WTC11 (cell line): ENCODE results near the gene KRTAP21-1. TPM values are rescaled to one million over a fixed set of nuclear protein-coding genes. Genes with fewer than 3 reads are reported as not detected.

Source experiments
- ATAC-seq: fragments of 200-7000 bp; cut with Tn5 transposase; 2 replicates; pipeline ENCODE4 v1.10.0; 2021; ENCODE audit warnings: mild to moderate bottlenecking, moderate library complexity
- CTCF ChIA-PET: fragments of 300-600 bp; sonication (Branson Sonifier 250); formaldehyde crosslinking; loops from one replicate; lab custom pipeline; 2021; ENCODE audit warnings: antibody characterized with exemption; lab: Charles Lee
- POLR2A ChIA-PET: fragments of 350-600 bp; sonication (Branson Sonifier 250); formaldehyde crosslinking; loops from one replicate; lab custom pipeline; 2021; ENCODE audit warnings: antibody characterized with exemption; lab: Charles Lee
- DNase-seq: peaks from one replicate; pipeline ENCODE4 v3.0.0; 2021; ENCODE audit warnings: low spot score
- H3K27ac Mint-ChIP-seq: 2 replicates; pipeline ENCODE4 v1.8.0; 2021; ENCODE audit warnings: mixed read lengths
- H3K27me3 Mint-ChIP-seq: 2 replicates; pipeline ENCODE4 v1.8.0; 2021; ENCODE audit warnings: low read depth, mild to moderate bottlenecking, moderate library complexity, mixed read lengths
- H3K36me3 Mint-ChIP-seq: 2 replicates; pipeline ENCODE4 v1.8.0; 2021; ENCODE audit warnings: mixed read lengths
- H3K4me1 Mint-ChIP-seq: 2 replicates; pipeline ENCODE4 v1.8.0; 2022; ENCODE audit warnings: mixed read lengths
- H3K4me3 Mint-ChIP-seq: 2 replicates; pipeline ENCODE4 v1.8.0; 2021; ENCODE audit warnings: mild to moderate bottlenecking, moderate library complexity, mixed read lengths
- H3K9me3 Mint-ChIP-seq: 2 replicates; pipeline ENCODE4 v1.8.0; 2021; ENCODE audit warnings: mixed read lengths
- ATF1 ChIP-seq: sonication (generic); formaldehyde crosslinking; IDR thresholded peaks from 2 replicates; pipeline ENCODE4 v1.8.1; 2023; ENCODE audit warnings: mild to moderate bottlenecking, moderate library complexity, missing genetic modification reagents
- CREB1 ChIP-seq: sonication (generic); formaldehyde crosslinking; IDR thresholded peaks from 2 replicates; pipeline ENCODE4 v1.8.0; 2023; ENCODE audit warnings: mild to moderate bottlenecking, missing genetic modification reagents
- ESRRA ChIP-seq: sonication (generic); formaldehyde crosslinking; IDR thresholded peaks from 2 replicates; pipeline ENCODE4 v1.8.1; 2022; ENCODE audit warnings: mild to moderate bottlenecking, missing genetic modification reagents, borderline replicate concordance
- FOXP1 ChIP-seq: sonication (generic); formaldehyde crosslinking; IDR thresholded peaks from 2 replicates; pipeline ENCODE4 v1.8.0; 2022; ENCODE audit warnings: missing genetic modification reagents, mild to moderate bottlenecking, moderate library complexity, borderline replicate concordance
- GRHL2 ChIP-seq: fragments of 250-450 bp; sonication (Bioruptor Pico); IDR thresholded peaks from 2 replicates; pipeline ENCODE4 v1.8.0; 2022; ENCODE audit warnings: mild to moderate bottlenecking, moderate library complexity; ENCODE audit not compliant: insufficient replicate concordance, severe bottlenecking
- JUN ChIP-seq: sonication (generic); formaldehyde crosslinking; IDR thresholded peaks from 2 replicates; pipeline ENCODE4 v1.8.0; 2023; ENCODE audit warnings: mild to moderate bottlenecking, missing genetic modification reagents
- KAT7 ChIP-seq: sonication (generic); formaldehyde crosslinking; IDR thresholded peaks from 2 replicates; pipeline ENCODE4 v1.8.1; 2023; ENCODE audit warnings: missing genetic modification reagents, mild to moderate bottlenecking, borderline replicate concordance
- MXD4 ChIP-seq: fragments of 250-450 bp; sonication (Bioruptor Pico); IDR thresholded peaks from 2 replicates; pipeline ENCODE4 v1.8.0; 2021; ENCODE audit warnings: mild to moderate bottlenecking, moderate library complexity, borderline replicate concordance
- NFYB ChIP-seq: sonication (generic); formaldehyde crosslinking; conservative IDR thresholded peaks from 2 replicates; pipeline ENCODE4 v1.8.0; 2022; ENCODE audit warnings: low read depth, missing genetic modification reagents
- OVOL2 ChIP-seq: fragments of 250-450 bp; sonication (Bioruptor Pico); IDR thresholded peaks from 2 replicates; pipeline ENCODE4 v1.9.0; 2021; ENCODE audit warnings: mild to moderate bottlenecking, borderline replicate concordance
- SOX15 ChIP-seq: fragments of 250-450 bp; sonication (Bioruptor Pico); IDR thresholded peaks from 2 replicates; pipeline ENCODE4 v1.9.0; 2021; ENCODE audit warnings: mild to moderate bottlenecking
- SP1 ChIP-seq: sonication (generic); formaldehyde crosslinking; conservative IDR thresholded peaks from 2 replicates; pipeline ENCODE4 v1.8.1; 2022; ENCODE audit warnings: missing genetic modification reagents
- TCF7 ChIP-seq: sonication (generic); formaldehyde crosslinking; IDR thresholded peaks from 2 replicates; pipeline ENCODE4 v1.8.0; 2022; ENCODE audit warnings: mild to moderate bottlenecking, low read depth, missing genetic modification reagents, moderate library complexity
- TEAD4 ChIP-seq: sonication (generic); formaldehyde crosslinking; IDR thresholded peaks from 2 replicates; pipeline ENCODE4 v1.8.0; 2022; ENCODE audit warnings: mild to moderate bottlenecking, missing genetic modification reagents
- ZNF219 ChIP-seq: sonication (generic); formaldehyde crosslinking; IDR thresholded peaks from 2 replicates; pipeline ENCODE4 v1.8.0; 2023; ENCODE audit warnings: missing genetic modification reagents, mild to moderate bottlenecking, borderline replicate concordance
- ZNF317 ChIP-seq: sonication (generic); formaldehyde crosslinking; IDR thresholded peaks from 2 replicates; pipeline ENCODE4 v1.8.1; 2023; ENCODE audit warnings: low read depth, mild to moderate bottlenecking, moderate library complexity, missing genetic modification reagents, borderline replicate concordance
- ZNF396 ChIP-seq: fragments of 250-450 bp; sonication (Bioruptor Pico); IDR thresholded peaks from 2 replicates; pipeline ENCODE4 v1.8.0; 2021; ENCODE audit warnings: mild to moderate bottlenecking, moderate library complexity, borderline replicate concordance
- total RNA-seq: library from RNA; stranded (reverse); gene quantifications from 3 replicates; pipeline ENCODE4 v1.2.3, GENCODE V29; 2021
- TF ChIP-seq, protein P1 (sequence below): fragments of 250-450 bp; sonication (Bioruptor Pico); conservative IDR thresholded peaks from 2 replicates; pipeline ENCODE4 v1.9.0; 2021; ENCODE audit warnings: mild to moderate bottlenecking
- TF ChIP-seq, protein P2 (sequence below): sonication (generic); formaldehyde crosslinking; IDR thresholded peaks from 2 replicates; pipeline ENCODE4 v1.8.1; 2023; ENCODE audit warnings: mild to moderate bottlenecking, missing genetic modification reagents, borderline replicate concordance
- TF ChIP-seq, protein P3 (sequence below): sonication (generic); formaldehyde crosslinking; IDR thresholded peaks from 2 replicates; pipeline ENCODE4 v1.8.1; 2023; ENCODE audit warnings: mild to moderate bottlenecking, missing genetic modification reagents
- TF ChIP-seq, protein P4 (sequence below): fragments of 250-450 bp; sonication (Bioruptor Pico); IDR thresholded peaks from 2 replicates; pipeline ENCODE4 v2.1.2; 2022; ENCODE audit warnings: mild to moderate bottlenecking, moderate library complexity
- TF ChIP-seq, protein P5 (sequence below): sonication (generic); formaldehyde crosslinking; conservative IDR thresholded peaks from 2 replicates; pipeline ENCODE4 v1.8.1; 2022; ENCODE audit warnings: mild to moderate bottlenecking, missing genetic modification reagents
- TF ChIP-seq, protein P6 (sequence below): sonication (generic); formaldehyde crosslinking; IDR thresholded peaks from 2 replicates; pipeline ENCODE4 v1.8.1; 2022; ENCODE audit warnings: mild to moderate bottlenecking, moderate library complexity, missing genetic modification reagents
- TF ChIP-seq, protein P7 (sequence below): sonication (generic); formaldehyde crosslinking; IDR thresholded peaks from 2 replicates; pipeline ENCODE4 v1.8.1; 2023; ENCODE audit warnings: mild to moderate bottlenecking, missing genetic modification reagents, moderate library complexity

KRTAP21-1 gene
- total RNA-seq, 1 experiment from 2014 or later, result not detected

DNA sequence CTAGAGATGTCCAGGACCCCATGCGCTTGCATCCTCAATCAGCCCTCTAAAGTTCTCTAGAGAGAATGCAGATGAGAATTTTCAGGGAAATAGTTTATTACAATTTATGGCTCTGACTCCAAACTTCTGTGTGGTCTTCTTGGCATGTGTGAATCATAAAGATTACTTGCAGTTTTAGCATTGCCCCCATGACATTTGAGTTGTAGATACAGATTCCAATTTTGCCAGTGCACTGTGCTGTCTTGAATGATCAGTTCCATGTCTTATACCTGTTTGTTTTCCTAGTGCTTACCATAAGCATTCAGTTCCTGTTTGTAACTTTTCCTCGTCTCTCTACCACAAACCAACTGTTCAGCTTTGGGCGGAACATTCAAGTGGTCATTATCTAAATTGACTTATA lies 41.5 kb downstream of the KRTAP21-1 start (continued):
- TF ChIP-seq MXD4 (no peak), FOXP1 (CRISPR knock-in tag) (no peak), GRHL2 (CRISPR knock-in tag) (no peak), ZNF396 (no peak), KAT7 (no peak), TEAD4 (CRISPR knock-in tag) (no peak), ESRRA (CRISPR knock-in tag) (no peak), ZNF317 (no peak)
- TF ChIP-seq, protein P1, sequence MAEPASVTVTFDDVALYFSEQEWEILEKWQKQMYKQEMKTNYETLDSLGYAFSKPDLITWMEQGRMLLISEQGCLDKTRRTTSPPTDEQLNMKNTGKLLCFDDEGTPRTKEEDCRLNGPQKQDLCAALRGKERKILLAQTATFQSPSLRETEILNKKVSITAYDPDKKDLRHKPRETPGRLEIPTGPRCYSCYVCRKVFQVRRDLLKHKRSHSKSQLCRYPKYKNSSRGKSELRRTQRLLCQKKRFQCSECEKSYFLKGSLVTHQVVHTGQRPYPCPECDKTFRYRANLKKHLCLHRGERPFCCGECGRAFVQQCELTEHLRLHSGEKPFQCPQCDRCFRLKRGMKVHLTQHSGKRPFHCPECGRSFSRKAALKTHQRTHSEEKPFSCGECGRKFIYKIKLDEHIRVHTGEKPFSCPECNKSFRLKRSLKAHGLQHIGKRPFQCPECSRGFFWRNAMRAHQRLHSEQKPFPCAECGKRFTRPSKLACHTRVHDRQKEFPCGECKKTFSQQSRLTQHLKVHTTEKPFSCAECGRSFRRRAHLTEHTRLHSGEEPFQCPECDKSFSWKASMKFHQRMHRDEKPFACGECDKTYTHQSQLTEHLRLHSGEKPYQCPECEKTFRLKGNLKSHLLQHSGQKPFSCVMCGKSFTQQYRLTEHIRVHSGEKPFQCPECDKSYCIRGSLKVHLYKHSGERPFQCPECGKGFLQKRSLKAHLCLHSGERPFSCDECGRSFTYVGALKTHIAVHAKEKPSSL, result no peak
- TF ChIP-seq, protein P2, sequence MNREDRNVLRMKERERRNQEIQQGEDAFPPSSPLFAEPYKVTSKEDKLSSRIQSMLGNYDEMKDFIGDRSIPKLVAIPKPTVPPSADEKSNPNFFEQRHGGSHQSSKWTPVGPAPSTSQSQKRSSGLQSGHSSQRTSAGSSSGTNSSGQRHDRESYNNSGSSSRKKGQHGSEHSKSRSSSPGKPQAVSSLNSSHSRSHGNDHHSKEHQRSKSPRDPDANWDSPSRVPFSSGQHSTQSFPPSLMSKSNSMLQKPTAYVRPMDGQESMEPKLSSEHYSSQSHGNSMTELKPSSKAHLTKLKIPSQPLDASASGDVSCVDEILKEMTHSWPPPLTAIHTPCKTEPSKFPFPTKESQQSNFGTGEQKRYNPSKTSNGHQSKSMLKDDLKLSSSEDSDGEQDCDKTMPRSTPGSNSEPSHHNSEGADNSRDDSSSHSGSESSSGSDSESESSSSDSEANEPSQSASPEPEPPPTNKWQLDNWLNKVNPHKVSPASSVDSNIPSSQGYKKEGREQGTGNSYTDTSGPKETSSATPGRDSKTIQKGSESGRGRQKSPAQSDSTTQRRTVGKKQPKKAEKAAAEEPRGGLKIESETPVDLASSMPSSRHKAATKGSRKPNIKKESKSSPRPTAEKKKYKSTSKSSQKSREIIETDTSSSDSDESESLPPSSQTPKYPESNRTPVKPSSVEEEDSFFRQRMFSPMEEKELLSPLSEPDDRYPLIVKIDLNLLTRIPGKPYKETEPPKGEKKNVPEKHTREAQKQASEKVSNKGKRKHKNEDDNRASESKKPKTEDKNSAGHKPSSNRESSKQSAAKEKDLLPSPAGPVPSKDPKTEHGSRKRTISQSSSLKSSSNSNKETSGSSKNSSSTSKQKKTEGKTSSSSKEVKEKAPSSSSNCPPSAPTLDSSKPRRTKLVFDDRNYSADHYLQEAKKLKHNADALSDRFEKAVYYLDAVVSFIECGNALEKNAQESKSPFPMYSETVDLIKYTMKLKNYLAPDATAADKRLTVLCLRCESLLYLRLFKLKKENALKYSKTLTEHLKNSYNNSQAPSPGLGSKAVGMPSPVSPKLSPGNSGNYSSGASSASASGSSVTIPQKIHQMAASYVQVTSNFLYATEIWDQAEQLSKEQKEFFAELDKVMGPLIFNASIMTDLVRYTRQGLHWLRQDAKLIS (CRISPR knock-in tag), result no peak
- TF ChIP-seq, protein P3, sequence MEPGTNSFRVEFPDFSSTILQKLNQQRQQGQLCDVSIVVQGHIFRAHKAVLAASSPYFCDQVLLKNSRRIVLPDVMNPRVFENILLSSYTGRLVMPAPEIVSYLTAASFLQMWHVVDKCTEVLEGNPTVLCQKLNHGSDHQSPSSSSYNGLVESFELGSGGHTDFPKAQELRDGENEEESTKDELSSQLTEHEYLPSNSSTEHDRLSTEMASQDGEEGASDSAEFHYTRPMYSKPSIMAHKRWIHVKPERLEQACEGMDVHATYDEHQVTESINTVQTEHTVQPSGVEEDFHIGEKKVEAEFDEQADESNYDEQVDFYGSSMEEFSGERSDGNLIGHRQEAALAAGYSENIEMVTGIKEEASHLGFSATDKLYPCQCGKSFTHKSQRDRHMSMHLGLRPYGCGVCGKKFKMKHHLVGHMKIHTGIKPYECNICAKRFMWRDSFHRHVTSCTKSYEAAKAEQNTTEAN (CRISPR knock-in tag), result no peak

DNA sequence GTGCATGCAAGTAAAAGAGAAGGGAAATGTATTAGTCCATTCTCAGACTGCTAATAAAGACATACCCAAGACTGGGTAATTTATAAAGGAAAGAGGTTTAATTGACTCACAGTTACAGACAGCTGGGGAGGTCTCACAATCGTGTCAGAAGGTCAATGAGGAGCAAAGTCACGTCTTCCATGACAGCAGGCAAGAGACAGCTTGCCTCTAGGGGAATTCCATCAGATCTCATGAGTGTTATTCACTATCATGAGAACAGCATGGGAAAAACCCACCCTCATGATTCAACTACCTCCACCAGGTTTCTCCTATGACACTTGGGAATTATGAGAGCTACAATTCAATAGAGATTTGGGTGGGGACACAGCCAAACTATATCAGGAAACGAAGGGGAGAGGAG lies 44.7 kb downstream of the KRTAP21-1 start:
- no peak for ATAC-seq
- no peaks in the 10 kb centered on the region for H3K27me3 Mint-ChIP-seq

DNA sequence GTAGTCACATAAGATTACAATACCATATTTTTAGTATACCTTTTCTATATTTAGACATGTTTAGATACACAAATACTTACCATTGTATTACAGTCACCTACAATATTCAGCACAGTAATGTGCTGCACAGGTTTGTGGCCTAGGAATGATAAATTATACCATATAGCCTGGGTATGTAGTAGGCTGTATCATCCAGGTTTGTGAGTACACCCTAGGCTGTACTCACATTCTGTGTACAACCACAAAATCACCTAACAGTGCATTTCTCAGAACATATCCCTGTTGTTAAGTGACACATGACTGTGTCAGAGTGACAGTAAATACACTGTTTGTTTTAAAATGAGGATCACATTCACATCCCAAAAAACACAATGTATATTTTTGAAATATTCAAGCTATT lies 47.8 kb downstream of the KRTAP21-1 start:
- H3K27ac Mint-ChIP-seq, result no peak overlapping the region
- no peaks in the 10 kb centered on the region for H3K36me3 Mint-ChIP-seq
- POLR2A ChIA-PET, result interaction anchor here (0.6 kb wide), 1 partner anchor 149 kb away, joined by 4 read pairs; no protein-coding TSS in a partner anchor
- ATAC-seq, result no peak
- CTCF ChIA-PET, result no interaction called here
- no peak for DNase-seq
- peaks cover 5% of the 10 kb centered on the region for H3K9me3 Mint-ChIP-seq
- no peaks in the 10 kb centered on the region for H3K27me3 Mint-ChIP-seq
- no peak overlapping the region for H3K4me3 Mint-ChIP-seq
- H3K4me1 Mint-ChIP-seq, result no peaks in the 10 kb centered on the region
- TF ChIP-seq ATF1 (CRISPR knock-in tag), result no peak
- TF ChIP-seq, protein P4, sequence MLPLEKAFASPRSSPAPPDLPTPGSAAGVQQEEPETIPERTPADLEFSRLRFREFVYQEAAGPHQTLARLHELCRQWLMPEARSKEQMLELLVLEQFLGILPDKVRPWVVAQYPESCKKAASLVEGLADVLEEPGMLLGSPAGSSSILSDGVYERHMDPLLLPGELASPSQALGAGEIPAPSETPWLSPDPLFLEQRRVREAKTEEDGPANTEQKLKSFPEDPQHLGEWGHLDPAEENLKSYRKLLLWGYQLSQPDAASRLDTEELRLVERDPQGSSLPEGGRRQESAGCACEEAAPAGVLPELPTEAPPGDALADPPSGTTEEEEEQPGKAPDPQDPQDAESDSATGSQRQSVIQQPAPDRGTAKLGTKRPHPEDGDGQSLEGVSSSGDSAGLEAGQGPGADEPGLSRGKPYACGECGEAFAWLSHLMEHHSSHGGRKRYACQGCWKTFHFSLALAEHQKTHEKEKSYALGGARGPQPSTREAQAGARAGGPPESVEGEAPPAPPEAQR (CRISPR knock-in tag), result no peak
- TF ChIP-seq, protein P5, sequence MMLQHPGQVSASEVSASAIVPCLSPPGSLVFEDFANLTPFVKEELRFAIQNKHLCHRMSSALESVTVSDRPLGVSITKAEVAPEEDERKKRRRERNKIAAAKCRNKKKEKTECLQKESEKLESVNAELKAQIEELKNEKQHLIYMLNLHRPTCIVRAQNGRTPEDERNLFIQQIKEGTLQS (CRISPR knock-in tag), result no peak
- no peak for TF ChIP-seq SOX15 (CRISPR knock-in tag)
- no peak for TF ChIP-seq JUN
- no peak for TF ChIP-seq NFYB (CRISPR knock-in tag)
- no peak for TF ChIP-seq ZNF396
- no peak for TF ChIP-seq OVOL2
- no peak for TF ChIP-seq TCF7 (CRISPR knock-in tag)
- TF ChIP-seq SP1, result no peak
- no peak for TF ChIP-seq ZNF219 (CRISPR knock-in tag)

More for the DNA sequence above, 44.7 kb downstream of the KRTAP21-1 start:
- no peak for DNase-seq
- H3K27ac Mint-ChIP-seq, result no peak overlapping the region
- TF ChIP-seq, protein P6, sequence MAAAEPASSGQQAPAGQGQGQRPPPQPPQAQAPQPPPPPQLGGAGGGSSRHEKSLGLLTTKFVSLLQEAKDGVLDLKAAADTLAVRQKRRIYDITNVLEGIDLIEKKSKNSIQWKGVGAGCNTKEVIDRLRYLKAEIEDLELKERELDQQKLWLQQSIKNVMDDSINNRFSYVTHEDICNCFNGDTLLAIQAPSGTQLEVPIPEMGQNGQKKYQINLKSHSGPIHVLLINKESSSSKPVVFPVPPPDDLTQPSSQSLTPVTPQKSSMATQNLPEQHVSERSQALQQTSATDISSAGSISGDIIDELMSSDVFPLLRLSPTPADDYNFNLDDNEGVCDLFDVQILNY, result no peak
- no peak for TF ChIP-seq CREB1 (CRISPR knock-in tag)
- TF ChIP-seq, protein P7, sequence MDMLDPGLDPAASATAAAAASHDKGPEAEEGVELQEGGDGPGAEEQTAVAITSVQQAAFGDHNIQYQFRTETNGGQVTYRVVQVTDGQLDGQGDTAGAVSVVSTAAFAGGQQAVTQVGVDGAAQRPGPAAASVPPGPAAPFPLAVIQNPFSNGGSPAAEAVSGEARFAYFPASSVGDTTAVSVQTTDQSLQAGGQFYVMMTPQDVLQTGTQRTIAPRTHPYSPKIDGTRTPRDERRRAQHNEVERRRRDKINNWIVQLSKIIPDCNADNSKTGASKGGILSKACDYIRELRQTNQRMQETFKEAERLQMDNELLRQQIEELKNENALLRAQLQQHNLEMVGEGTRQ (CRISPR knock-in tag), result no peak
- H3K4me3 Mint-ChIP-seq, result no peak overlapping the region
- no peaks in the 10 kb centered on the region for H3K4me1 Mint-ChIP-seq
- peaks cover 5% of the 10 kb centered on the region for H3K9me3 Mint-ChIP-seq
- H3K36me3 Mint-ChIP-seq, result no peaks in the 10 kb centered on the region
- POLR2A ChIA-PET, result no interaction called here
- CTCF ChIA-PET, result no interaction called here
